ENCODE results near the gene SHISA5. TPM values are rescaled to one million over a fixed set of nuclear protein-coding genes. Genes with fewer than 3 reads are reported as not detected.
"Not testable (repeated sequence)": the region's sequence is repeated elsewhere in the genome, so short reads cannot be mapped to it uniquely, and the experiment has no call there.

Gene SHISA5
- total RNA-seq, 1 donor from 2014 or later = 218 TPM

DNA sequence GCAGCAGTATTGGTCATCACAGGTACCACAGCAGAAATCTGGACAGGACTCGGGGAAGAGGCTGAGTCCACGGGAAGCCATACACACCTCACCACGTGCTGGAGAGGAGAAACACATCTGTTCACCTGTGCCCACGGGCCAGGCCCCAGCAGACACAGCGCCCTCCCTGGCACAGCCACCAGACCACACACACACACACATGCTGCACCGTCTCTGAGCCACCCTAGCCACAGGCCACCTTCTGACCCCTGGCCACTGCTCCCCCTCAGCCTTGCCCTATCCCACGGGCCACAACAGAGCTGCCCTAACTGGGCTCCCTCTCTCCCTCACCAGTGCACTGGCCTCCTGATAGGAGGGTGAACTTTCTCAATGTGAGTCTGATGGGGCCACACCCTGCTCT lies 2.8 kb downstream of the SHISA5 start:
- peaks cover 16 to 39% of the 10 kb centered on the region in 2 donors for H3K36me3 ChIP-seq
- no peak for DNase-seq (ENCODE audit: low spot score in 2 of 2)

GRCh38 chr3:48500656-48501055 lies 3.3 kb downstream of the SHISA5 start:
- H3K27me3 ChIP-seq = no peaks in the 10 kb centered on the region
- DNase-seq (ENCODE audit: low spot score in 2 of 2) = no peak
- H3K4me1 ChIP-seq = peaks cover 0 to 16% of the 10 kb centered on the region in 2 donors
- peak overlapping the region in 1 of 2 donors; percentile 97 for H3K27ac ChIP-seq
- intact Hi-C loops (cut with DNase I) = loop anchor here (5.0 kb wide), 1 partner anchor 98 kb away; no protein-coding TSS in a partner anchor
- peaks cover 22 to 44% of the 10 kb centered on the region in 2 donors for H3K36me3 ChIP-seq
- TF ChIP-seq, protein P1, sequence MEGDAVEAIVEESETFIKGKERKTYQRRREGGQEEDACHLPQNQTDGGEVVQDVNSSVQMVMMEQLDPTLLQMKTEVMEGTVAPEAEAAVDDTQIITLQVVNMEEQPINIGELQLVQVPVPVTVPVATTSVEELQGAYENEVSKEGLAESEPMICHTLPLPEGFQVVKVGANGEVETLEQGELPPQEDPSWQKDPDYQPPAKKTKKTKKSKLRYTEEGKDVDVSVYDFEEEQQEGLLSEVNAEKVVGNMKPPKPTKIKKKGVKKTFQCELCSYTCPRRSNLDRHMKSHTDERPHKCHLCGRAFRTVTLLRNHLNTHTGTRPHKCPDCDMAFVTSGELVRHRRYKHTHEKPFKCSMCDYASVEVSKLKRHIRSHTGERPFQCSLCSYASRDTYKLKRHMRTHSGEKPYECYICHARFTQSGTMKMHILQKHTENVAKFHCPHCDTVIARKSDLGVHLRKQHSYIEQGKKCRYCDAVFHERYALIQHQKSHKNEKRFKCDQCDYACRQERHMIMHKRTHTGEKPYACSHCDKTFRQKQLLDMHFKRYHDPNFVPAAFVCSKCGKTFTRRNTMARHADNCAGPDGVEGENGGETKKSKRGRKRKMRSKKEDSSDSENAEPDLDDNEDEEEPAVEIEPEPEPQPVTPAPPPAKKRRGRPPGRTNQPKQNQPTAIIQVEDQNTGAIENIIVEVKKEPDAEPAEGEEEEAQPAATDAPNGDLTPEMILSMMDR (IDR thresholded peaks at IDR 0.05) = no peak
- no peak overlapping the region for H3K4me3 ChIP-seq
- H3K9me3 ChIP-seq = no peaks in the 10 kb centered on the region

More for the DNA sequence above, 2.8 kb downstream of the SHISA5 start:
- Histone ChIP-seq H3K27me3 (no peaks in the 10 kb centered on the region), H3K4me1 (peaks cover 0 to 16% of the 10 kb centered on the region in 2 donors), H3K9me3 (no peaks in the 10 kb centered on the region), H3K4me3 (no peak overlapping the region), H3K27ac (peak overlapping the region in 1 of 2 donors; percentile 97)
- intact Hi-C loops (cut with DNase I) = loop anchor here (5.0 kb wide), 1 partner anchor 99 kb away; no protein-coding TSS in a partner anchor
- TF ChIP-seq, protein P1 (IDR thresholded peaks at IDR 0.05) = no peak

DNA sequence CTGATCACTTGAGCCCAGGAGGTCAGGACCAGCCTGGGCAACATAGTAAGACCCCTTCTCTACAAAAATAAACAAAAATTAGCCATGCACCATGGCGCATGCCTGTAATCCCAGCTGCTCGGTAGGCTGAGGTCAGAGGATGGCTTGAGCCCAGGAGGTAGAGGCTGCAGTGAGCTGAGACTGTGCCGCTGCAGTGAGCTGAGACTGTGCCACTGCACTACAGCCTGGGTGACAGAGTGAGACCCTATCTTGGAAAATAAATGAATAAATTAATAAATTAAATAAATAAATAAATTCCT lies 10.8 kb downstream of the SHISA5 start:
- intact Hi-C loops (cut with DNase I) = no loop called here
- Histone ChIP-seq H3K36me3 (peaks cover 20 to 38% of the 10 kb centered on the region in 2 donors), H3K27me3 (no peaks in the 10 kb centered on the region), H3K4me1 (no peaks in the 10 kb centered on the region), H3K4me3 (no peak overlapping the region), H3K9me3 (no peaks in the 10 kb centered on the region), H3K27ac (no peak overlapping the region)
- TF ChIP-seq, protein P1 (IDR thresholded peaks at IDR 0.05) = no peak
- DNase-seq (ENCODE audit: low spot score in 2 of 2) = no peak

GRCh38 chr3:48492461-48493202 lies 11.3 kb downstream of the SHISA5 start:
- Histone ChIP-seq H3K27ac (no peak overlapping the region), H3K27me3 (no peaks in the 10 kb centered on the region), H3K4me3 (no peak overlapping the region), H3K9me3 (no peaks in the 10 kb centered on the region), H3K36me3 (peaks cover 17 to 34% of the 10 kb centered on the region in 2 donors), H3K4me1 (no peaks in the 10 kb centered on the region)
- no peak for DNase-seq (ENCODE audit: low spot score in 2 of 2)
- TF ChIP-seq, protein P1 (IDR thresholded peaks at IDR 0.05) = no peak
- intact Hi-C loops (cut with DNase I) = no loop called here

- H3K27me3 ChIP-seq = no peaks in the 10 kb centered on the region
- no peaks in the 10 kb centered on the region for H3K36me3 ChIP-seq
- no peak overlapping the region for H3K4me3 ChIP-seq
- intact Hi-C loops (cut with DNase I) = no loop called here
- H3K4me1 ChIP-seq = no peaks in the 10 kb centered on the region
- TF ChIP-seq, protein P1 (IDR thresholded peaks at IDR 0.05) = no peak
- H3K9me3 ChIP-seq = no peaks in the 10 kb centered on the region
- DNase-seq (ENCODE audit: low spot score in 2 of 2) = no peak
- no peak overlapping the region for H3K27ac ChIP-seq
Observed at GRCh38 chr3:48486952-48487351, 17.0 kb downstream of the SHISA5 start.

DNA sequence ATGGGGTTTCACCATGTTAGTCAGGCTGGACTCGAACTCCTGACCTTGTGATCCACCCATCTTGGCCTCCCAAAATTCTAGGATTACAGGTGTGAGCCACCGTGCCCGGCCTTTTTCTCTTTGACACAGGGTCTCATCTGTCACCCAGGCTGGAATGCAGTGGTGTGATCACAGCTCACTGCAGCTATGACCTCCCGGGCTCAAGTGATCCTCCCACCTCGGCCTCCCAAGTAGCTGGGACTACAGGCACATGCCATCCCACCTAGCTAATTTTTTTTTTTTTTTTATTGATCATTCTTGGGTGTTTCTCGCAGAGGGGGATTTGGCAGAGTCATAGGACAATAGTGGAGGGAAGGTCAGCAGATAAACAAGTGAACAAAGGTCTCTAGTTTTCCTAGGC lies 21.2 kb downstream of the SHISA5 start:
- H3K27ac ChIP-seq; H3K4me1 ChIP-seq; H3K36me3 ChIP-seq; H3K27me3 ChIP-seq; intact Hi-C loops (cut with DNase I); H3K4me3 ChIP-seq; DNase-seq (ENCODE audit: low spot score in 2 of 2); H3K9me3 ChIP-seq: not testable (repeated sequence)

DNA sequence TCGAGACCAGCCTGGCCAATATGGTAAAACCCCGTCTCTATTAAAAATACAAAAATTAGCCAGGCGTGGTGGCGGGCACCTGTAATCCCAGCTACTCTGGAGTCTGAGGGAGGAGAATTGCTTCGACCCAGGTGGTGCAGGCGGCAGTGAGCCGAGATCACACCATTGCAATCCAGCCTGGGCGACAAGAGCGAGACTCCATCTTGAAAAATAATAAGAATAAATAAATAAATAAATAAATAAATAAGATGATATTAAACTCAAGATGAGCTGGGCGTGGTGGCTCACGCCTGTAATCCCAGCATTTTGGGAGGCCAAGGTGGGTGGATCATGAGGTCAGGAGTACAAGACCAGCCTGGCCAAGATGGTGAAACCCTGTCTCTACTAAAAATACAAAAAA lies 23.1 kb downstream of the SHISA5 start:
- intact Hi-C loops (cut with DNase I); H3K4me3 ChIP-seq; H3K9me3 ChIP-seq; H3K4me1 ChIP-seq; H3K27ac ChIP-seq; H3K27me3 ChIP-seq; DNase-seq (ENCODE audit: low spot score in 2 of 2): not testable (repeated sequence)
- H3K36me3 ChIP-seq = peaks cover 6 to 11% of the 10 kb centered on the region in 2 donors
